Psoas muscle (tissue), 8 donors: ENCODE results near the gene LRFN3. TPM values are rescaled to one million over a fixed set of nuclear protein-coding genes. Genes with fewer than 3 reads are reported as not detected.

Experiments
- ATAC-seq, 4 donors: fragments of 200-7000 bp; cut with Tn5 transposase; one replicate each; pipeline ENCODE4 v1.9.1; 2020; ENCODE audit warnings: moderate library complexity in 3 of 4, mild to moderate bottlenecking in 2 of 4
- DNase-seq, 2 donors: peaks; one replicate each; pipeline ENCODE4 v3.0.0-alpha.2; 2020
- H3K27ac ChIP-seq: fragments of 200-600 bp; one replicate; pipeline ENCODE4 v1.8.0; 2022
- H3K27me3 ChIP-seq, 3 donors: fragments of 200-600 bp in 1 of 3; one replicate each; pipeline versions ENCODE4 v1.6.1 to v1.8.0; 2013 to 2022; ENCODE audit warnings: low read length in 2 of 3, mild to moderate bottlenecking in 2 of 3, moderate library complexity in 1 of 3; ENCODE audit not compliant: insufficient read depth in 3 of 3
- H3K36me3 ChIP-seq, 2 donors: fragments of 200-600 bp in 1 of 2; one replicate each; pipeline versions ENCODE4 v1.6.1 to v1.8.0; 2013 to 2022; ENCODE audit warnings: low read depth in 1 of 2, mild to moderate bottlenecking in 1 of 2, moderate library complexity in 1 of 2; ENCODE audit not compliant: insufficient read depth in 1 of 2
- H3K4me1 ChIP-seq: fragments of 200-600 bp; one replicate; pipeline ENCODE4 v1.8.0; 2022
- H3K4me3 ChIP-seq: fragments of 200-600 bp; one replicate; pipeline ENCODE4 v1.8.0; 2022; ENCODE audit warnings: mild to moderate bottlenecking
- H3K9me3 ChIP-seq: fragments of 200-600 bp; one replicate; pipeline ENCODE4 v1.8.0; 2022
- WGBS, 3 donors: extraction: QIAGEN DNeasy Blood & Tissue Kit; methylation state at CpG; one replicate each; pipeline versions ENCODE4 v1.1.6 to v1.1.7; 2013; 5-methylcytosine and 5-hydroxymethylcytosine counted together
- intact Hi-C, 2 donors: fragments of 100-400 bp; cut with DNase I; formaldehyde crosslinking; loops; one replicate each; pipeline versions ENCODE4 v1.11.0 to v1.14.2; 2022
- long read RNA-seq, 2 donors: library from polyadenylated mRNA; unstranded; transcript quantifications; one replicate each; pipeline ENCODE4 v2.0.0, GENCODE V29; 2021
- polyA plus RNA-seq, 3 donors: library from polyadenylated mRNA; stranded (reverse); fragments of 200-250 nt; gene quantifications; one replicate each; pipeline ENCODE4 v1.2.3, GENCODE V29; 2013
- total RNA-seq, 4 donors: library from RNA; stranded (reverse); fragmentation: NEBNext Ultra II Directional in 2 of 4; extraction: Animal tissue kit (Norgen Biotek cat#: 25700) in 2 of 4; gene quantifications; one replicate each; pipeline versions ENCODE4 v1.2.1 to v1.2.4, GENCODE V29; 2021 to 2023
- TF ChIP-seq, protein P1 (sequence below): fragments of 200-600 bp; IDR thresholded peaks from one replicate; pipeline ENCODE4 v1.8.0; 2022; ENCODE audit warnings: antibody characterized with exemption
- donor health status: healthy with polysubstance abuse.
- donor health status: DM: no; HTN: no; CAD: no; lungs with moderate emphysema.
- donor health status: Bipolar disorder and iron deficiency.
- donor health status: healthy.
- donor health status: DM: yes; HTN: yes; CAD: no.
- donor health status: DM: no; HTN: no; CAD: no.
- donor health status: DM: no; HTN: no; CAD: no.
- donor health status: DM: yes; HTN: yes; CAD: no.

LRFN3 gene, protein sequence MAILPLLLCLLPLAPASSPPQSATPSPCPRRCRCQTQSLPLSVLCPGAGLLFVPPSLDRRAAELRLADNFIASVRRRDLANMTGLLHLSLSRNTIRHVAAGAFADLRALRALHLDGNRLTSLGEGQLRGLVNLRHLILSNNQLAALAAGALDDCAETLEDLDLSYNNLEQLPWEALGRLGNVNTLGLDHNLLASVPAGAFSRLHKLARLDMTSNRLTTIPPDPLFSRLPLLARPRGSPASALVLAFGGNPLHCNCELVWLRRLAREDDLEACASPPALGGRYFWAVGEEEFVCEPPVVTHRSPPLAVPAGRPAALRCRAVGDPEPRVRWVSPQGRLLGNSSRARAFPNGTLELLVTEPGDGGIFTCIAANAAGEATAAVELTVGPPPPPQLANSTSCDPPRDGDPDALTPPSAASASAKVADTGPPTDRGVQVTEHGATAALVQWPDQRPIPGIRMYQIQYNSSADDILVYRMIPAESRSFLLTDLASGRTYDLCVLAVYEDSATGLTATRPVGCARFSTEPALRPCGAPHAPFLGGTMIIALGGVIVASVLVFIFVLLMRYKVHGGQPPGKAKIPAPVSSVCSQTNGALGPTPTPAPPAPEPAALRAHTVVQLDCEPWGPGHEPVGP
- total RNA-seq, result 10 to 100 TPM in 2 of 4 donors, 1 to 10 TPM in 2; 7.2 to 11.2 (median 10.0) TPM
- 10 to 100 TPM in 2 of 3 donors, 1 to 10 TPM in 1; 8.6 to 25.6 (median 11.3) TPM for polyA plus RNA-seq
- long read RNA-seq, donor 1, partial matches to known transcripts, result 4 of 7 reads
- long read RNA-seq, donor 1, other reads (novel, unspliced or antisense), result 0 of 7 reads
- long read RNA-seq, donor 2, transcript LRFN3-201 (3 exons, 2,513 nt), result major isoform, 5 of 12 reads
- long read RNA-seq, donor 2, partial matches to known transcripts, result 7 of 12 reads
- long read RNA-seq, donor 2, other reads (novel, unspliced or antisense), result 0 of 12 reads

DNA sequence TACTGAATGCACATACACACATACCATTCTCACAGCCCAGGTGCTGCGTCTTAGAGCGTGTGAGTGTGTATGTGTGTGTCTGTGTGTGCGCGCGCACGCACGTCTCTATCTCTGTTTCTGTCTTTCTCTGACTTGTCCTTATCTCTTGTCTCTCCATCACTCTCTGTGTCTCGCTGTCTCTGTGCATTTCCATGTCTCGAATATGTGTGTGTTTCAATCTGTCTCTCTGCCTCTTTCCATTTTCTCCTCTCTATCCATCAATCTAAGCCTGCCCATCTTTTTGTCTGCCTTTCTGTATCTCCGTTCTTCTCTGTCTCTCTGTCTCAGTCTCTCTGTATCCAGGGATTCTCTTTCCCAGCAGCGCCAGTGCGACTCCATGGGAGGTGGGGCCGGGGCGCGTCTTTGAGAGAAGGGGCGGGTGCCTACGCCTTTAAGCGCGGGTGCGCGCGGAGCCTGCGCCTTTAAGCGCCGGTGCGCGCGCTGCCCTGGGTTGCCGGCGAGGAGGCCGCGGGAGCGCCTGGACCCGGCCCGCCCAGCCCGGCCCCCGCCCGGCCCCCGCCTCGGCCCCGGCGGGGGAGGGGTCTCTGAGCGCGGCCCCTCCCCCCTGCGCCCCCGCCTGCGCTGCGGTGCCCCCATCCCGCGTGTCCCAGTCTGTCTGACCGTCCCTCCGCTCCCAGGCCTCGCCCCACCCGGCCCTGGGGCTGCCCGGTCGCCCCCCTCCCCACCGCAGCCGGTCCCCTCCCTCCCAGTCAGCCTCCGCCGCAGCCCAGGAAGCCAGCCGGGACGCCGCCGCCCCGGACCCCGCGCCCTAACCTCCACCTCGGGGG is at the start of gene LRFN3:
LRFN3 (plus strand) TSS at position 464 of the 827 bp plus-strand sequence. CDS start 3,052 bp downstream, outside the sequence.
- 1 to 2% (median 1%) methylated on average over 40 to 68 of the region's 68 CpGs for WGBS, 3 donors
- Histone ChIP-seq H3K4me1 (peaks cover 21% of the 10 kb centered on the region), H3K27me3 (no peaks in the 10 kb centered on the region), H3K27ac (peak within 1 kb of the TSS; percentile 71), H3K4me3 (peak within 1 kb of the TSS; percentile 81), H3K9me3 (no peaks in the 10 kb centered on the region), H3K36me3 (peaks cover 0 to 23% of the 10 kb centered on the region in 2 donors)
- ATAC-seq (peak; percentile 26 to 61 (median 42)), DNase-seq (peak; percentile 74 to 80)
- intact Hi-C loops, result loop anchor here in 1 of 2 donors (10.0 kb wide), 1 partner anchor 391 kb away; the partner anchor contains the start of gene TMEM147
- TF ChIP-seq, protein P1, sequence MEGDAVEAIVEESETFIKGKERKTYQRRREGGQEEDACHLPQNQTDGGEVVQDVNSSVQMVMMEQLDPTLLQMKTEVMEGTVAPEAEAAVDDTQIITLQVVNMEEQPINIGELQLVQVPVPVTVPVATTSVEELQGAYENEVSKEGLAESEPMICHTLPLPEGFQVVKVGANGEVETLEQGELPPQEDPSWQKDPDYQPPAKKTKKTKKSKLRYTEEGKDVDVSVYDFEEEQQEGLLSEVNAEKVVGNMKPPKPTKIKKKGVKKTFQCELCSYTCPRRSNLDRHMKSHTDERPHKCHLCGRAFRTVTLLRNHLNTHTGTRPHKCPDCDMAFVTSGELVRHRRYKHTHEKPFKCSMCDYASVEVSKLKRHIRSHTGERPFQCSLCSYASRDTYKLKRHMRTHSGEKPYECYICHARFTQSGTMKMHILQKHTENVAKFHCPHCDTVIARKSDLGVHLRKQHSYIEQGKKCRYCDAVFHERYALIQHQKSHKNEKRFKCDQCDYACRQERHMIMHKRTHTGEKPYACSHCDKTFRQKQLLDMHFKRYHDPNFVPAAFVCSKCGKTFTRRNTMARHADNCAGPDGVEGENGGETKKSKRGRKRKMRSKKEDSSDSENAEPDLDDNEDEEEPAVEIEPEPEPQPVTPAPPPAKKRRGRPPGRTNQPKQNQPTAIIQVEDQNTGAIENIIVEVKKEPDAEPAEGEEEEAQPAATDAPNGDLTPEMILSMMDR, result no peak

DNA sequence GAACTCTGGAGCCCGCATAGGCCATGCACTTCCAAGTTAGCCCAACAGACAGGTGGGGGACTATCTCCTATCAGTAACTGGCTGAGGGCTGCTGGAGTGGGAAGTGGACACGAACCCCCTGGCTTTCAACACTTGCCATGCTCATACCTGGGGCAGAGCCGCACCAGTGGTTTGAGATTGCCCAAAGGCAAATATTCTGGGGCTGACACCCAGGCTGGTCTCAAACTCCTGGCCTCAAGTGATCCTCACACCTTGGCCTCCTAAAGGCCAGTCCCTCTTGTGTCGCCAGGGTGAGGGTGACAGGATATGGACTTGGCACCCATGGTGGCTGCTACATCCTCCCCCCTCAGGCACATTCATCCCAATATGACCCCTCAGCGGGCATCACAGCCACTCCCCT is 49.0 kb upstream of the LRFN3 start:
- TF ChIP-seq, protein P1, result no peak

DNA sequence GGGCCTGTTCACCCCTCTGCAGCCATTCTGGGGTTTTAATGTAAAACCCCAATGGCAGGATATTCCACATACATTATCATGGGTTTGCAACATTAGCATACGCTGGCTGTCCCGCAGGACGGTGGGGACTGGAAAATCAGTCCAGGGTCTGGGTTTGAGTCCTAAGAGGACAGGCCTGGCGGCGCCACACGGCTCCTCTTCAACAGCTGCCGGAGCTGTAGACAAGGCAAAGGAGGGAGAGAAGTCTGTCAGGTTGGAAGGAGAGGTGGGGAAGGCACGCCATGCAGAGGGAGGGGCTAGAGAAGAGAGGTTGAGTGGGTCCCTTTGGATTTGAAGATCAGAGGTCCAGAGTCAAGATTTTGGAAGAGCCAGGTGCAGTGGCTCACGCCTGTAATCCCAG is 47.8 kb upstream of the LRFN3 start:
- no peak for DNase-seq
- TF ChIP-seq, protein P1, result no peak
- peaks cover 0 to 41% of the 10 kb centered on the region in 2 donors for H3K36me3 ChIP-seq
- no peak for ATAC-seq
- no peak overlapping the region for H3K27ac ChIP-seq
- 89 to 93% (median 90%) methylated on average over 9 of the region's 9 CpGs for WGBS, 3 donors
- H3K27me3 ChIP-seq, result no peaks in the 10 kb centered on the region
- intact Hi-C loops, result no loop called here
- H3K4me1 ChIP-seq, result no peaks in the 10 kb centered on the region
- no peak overlapping the region for H3K4me3 ChIP-seq
- H3K9me3 ChIP-seq, result no peaks in the 10 kb centered on the region

More for the DNA sequence above, 49.0 kb upstream of the LRFN3 start:
- H3K36me3 ChIP-seq, result peaks cover 0 to 35% of the 10 kb centered on the region in 2 donors
- no peak overlapping the region for H3K4me3 ChIP-seq
- no peaks in the 10 kb centered on the region for H3K4me1 ChIP-seq
- 89 to 94% (median 91%) methylated on average over 5 of the region's 5 CpGs for WGBS, 3 donors
- no peak for DNase-seq
- no peak overlapping the region for H3K27ac ChIP-seq
- intact Hi-C loops, result no loop called here
- no peak for ATAC-seq
- no peaks in the 10 kb centered on the region for H3K9me3 ChIP-seq
- H3K27me3 ChIP-seq, result no peaks in the 10 kb centered on the region

DNA sequence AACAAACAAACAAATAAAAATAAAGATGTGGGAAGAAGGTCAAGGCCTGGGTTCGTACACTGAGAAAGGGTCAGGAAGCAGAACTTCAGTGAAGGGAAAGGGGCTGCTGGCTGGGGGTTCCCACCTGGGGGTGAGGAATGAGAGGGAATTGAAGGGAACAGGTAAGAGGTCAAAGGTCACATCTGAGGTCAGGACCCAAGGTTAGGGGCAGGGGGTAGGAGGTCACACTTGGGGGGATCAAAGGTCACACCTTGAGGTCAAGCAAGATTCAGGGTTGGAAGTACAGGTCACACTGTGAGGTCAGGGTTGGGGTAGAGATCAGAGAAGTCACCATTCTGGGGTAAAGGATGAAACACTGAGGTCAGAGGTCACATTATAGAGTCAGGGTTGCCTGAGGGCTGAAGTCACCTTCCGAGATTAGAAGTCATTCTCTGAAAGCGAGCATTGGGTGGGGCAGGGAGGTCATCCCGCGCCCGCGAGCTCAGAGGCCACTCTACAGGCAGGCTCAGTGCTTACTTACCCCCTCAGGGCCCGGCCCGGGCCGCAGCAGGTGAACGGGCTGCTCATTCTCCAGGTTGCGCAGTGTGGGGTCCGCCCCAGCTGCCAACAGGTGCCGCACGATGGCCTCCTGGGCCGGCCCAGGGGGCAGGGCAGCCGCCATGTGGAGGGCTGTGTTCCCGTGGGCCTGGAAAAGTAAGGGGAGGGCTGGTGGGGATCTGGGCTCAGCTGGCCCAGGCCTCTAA is 46.6 kb upstream of the LRFN3 start:
- peaks cover 0 to 48% of the 10 kb centered on the region in 2 donors for H3K36me3 ChIP-seq
- H3K4me3 ChIP-seq, result no peak overlapping the region
- ATAC-seq, result no peak
- 90 to 94% (median 90%) methylated on average over 15 to 18 of the region's 18 CpGs for WGBS, 3 donors
- no peak overlapping the region for H3K27ac ChIP-seq
- TF ChIP-seq, protein P1, result no peak
- H3K9me3 ChIP-seq, result no peaks in the 10 kb centered on the region
- H3K4me1 ChIP-seq, result no peaks in the 10 kb centered on the region
- intact Hi-C loops, result no loop called here
- DNase-seq, result no peak
- H3K27me3 ChIP-seq, result no peaks in the 10 kb centered on the region
